Measurements from ENCODE around the gene ENG.
"Not testable (repeated sequence)": the region's sequence is repeated elsewhere in the genome, so short reads cannot be mapped to it uniquely, and the experiment has no call there.

ENG gene

DNA sequence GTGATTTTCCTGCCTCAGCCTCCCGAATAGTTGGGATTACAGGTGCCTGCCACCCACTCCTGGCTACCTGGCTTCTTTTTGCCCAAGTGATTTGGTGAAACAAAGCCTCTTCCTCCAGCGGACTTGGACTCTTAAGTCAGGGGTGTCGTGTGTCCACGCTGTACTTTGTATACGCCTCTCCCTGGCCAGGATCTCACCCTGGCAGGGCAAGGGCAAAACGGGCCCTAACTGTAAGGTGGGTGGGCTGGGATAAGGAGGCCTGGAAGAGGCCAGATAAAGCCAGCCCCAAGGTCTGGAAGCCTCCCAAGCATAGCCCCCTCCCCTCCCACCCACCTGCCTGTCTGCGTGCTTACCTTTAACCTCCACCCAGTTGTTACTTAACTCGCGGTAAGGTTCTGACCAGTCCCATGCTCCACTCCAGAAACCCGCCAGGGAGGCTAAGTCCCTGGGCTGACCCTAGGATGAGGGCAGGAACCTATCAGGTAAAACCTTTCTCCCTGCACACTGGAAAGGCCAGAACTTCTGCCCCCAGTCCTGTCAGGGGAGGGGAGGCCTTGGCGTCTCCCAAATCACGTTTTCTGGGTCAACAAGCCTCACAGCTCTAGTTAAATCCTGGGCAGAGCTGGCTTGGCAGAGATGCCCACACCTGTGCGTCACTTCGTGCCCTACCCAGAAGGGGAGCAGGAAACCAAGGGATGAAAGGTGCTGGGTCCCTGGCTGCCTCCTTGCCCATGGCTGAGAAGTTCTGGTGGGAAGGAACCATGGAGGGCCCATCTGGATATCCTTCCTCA, 60.3 kb downstream of the ENG start:
- in situ Hi-C loops (cut with MboI; ENCODE audit: low sequenced_read_pairs): no loop called here

DNA sequence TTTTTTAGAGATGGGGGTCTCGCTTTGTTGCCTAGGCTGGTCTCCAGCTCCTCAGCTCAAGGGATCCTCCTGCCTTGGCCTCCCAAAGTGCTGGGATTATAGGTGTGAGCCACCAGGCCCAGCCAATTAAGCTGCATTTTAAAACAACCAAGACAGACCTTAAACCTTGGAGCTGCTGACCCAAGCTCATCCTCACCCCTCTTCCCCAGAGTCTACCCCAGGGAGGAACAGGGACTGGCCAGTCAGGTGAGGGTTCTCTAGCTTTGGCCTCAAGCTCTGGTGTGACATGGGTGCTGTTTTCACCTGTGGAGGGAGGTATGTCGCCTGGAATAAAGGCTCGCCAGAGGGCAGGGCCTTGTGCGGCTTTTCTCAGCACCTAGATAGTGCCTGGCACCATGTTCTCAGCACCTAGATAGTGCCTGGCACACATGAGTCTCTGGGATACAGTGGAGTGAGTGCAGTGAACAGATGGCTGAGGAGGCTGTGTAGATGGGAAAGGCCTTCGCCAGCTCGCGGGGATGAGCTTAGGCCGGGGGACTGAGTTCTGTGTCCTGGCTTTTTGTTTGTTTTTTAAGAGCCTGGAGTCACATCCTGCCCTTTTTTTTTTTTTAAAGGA, 61.3 kb downstream of the ENG start:
- in situ Hi-C loops (cut with MboI; ENCODE audit: low sequenced_read_pairs): no loop called here

DNA sequence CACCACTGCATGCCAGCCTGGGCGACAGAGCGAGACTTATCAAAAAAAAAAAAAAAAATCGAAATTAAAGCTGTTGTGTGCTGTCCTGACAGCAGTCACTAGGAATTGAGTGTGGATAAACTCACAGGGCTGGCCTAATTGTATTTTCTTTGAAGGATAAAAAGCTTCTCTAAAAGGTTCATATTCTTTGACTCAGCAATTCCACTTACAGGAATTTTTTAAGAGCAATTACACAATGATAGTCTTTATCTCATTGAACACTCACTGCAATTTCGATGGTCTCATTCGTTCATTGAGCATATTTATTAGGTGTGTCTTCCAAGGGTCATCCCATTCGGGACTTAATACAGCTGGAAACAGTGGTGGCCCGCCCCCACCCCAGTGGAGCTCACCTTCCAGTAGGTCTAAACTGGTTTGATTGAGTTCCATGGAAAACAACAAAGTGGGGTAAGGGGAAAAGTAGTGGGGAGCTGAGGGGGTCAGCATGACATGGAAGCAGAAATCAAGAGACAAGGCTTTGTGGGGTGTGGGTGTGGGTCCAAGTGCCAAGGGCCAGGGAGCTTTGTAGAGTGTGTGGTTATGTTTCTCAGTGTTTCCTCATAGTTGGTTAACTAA, 61.9 kb downstream of the ENG start:
- in situ Hi-C loops (cut with MboI; ENCODE audit: low sequenced_read_pairs): no loop called here

DNA sequence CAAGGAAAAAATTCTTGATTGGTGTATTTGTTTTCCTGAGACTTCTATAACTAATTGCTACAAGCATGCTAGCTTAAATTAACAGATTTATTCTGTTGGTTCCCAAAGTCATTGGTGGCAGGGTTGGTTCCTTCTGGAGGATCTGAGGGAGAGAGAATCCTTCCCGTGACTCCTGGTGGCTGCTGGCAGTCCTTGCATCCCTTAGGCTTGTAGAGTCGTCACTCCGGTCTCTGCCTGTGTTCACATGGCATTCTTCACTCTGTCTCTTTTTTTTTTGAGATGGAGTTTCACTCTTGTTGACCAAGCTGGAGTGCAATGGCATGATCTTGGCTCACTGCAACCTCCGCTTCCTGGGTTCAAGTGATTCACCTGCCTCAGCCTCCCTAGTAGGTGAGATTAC, 63.4 kb downstream of the ENG start:
- in situ Hi-C loops (cut with MboI; ENCODE audit: low sequenced_read_pairs): no loop called here

DNA sequence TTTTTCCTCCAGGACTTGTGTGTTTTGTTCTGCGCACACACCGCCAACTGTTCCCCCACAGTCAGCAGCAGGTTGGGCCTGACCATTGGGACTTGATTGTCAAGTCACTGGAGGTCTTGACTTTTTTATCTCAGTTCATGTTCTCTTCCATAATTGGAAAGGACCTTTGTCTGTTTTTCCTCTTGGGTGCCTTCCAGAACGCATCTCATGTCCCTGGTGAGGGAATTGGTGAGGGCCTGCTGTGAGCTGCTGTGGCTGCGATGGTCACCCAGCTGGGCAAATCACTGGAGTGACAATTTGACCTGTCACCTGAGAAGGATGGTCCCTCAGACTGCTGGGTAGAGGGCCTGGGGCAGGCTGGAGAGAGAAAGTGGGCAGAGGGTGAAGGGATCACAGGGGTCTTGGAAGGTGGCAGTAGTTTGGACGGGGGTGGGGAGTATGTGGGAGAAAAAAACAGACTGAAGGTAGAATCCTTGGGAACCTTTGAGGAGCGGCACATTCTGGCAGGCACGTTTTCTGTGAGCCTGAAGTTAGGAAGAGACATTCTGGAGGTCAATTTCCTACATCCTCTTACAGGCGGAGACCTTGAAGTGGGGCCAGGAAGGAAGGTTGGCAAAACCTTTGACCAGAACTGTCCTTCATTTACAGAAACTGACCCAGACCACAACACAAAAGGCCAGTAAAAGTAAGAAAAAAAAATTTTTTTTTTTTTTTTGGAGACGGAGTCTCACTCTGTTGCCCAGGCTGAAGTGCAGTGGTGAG, 64.2 kb downstream of the ENG start:
- in situ Hi-C loops (cut with MboI; ENCODE audit: low sequenced_read_pairs): no loop called here

DNA sequence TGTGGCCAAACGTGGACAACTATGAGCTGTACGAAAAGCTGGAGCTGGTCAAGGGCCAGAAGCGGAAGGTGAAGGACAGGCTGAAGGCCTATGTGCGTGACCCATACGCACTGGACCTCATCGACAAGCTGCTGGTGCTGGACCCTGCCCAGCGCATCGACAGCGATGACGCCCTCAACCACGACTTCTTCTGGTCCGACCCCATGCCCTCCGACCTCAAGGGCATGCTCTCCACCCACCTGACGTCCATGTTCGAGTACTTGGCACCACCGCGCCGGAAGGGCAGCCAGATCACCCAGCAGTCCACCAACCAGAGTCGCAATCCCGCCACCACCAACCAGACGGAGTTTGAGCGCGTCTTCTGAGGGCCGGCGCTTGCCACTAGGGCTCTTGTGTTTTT, 65.3 kb downstream of the ENG start:
- in situ Hi-C loops (cut with MboI; ENCODE audit: low sequenced_read_pairs): no loop called here

DNA sequence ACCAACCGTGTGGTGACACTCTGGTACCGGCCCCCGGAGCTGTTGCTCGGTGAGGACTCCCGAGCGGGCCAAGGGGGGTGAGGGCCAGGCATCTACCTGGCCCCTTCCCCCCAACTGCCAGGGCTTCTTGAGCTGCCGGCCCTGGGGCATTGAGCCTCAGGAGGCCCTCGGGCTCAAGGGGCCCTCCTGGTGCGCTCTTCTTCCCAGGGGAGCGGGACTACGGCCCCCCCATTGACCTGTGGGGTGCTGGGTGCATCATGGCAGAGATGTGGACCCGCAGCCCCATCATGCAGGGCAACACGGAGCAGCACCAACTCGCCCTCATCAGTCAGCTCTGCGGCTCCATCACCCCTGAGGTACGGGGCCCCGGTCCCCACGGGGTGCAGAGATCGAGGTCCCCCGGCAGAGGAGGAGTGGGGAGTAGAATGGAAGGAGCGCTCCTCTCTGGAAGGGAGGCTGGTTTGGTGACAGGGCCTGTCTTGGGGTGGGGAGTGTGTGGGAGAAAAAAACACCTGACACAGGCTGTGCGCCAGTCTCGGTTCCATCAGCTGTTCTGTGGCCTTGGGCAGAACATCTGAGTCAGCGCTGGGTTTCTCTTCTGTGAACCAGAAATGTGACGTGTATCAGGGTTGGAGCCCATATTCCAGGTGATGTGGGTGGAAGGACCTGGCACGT, 66.0 kb downstream of the ENG start:
- in situ Hi-C loops (cut with MboI; ENCODE audit: low sequenced_read_pairs): no loop called here

DNA sequence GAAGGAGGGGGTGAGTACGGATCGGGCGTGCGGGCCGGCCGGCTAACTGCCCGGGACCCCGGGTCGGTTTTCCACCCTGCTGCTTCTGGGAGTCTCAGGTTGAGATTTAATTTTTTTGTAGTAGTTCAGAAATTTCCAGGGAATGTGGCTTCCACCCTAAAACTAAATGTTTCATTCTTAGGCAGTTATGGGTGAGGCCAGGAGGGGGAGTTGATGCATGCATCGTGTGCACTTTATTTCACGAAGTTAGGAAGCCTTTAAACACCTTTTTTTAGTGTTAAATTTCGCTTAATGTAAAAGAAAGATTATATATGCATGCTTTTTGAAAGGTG, 67.7 kb downstream of the ENG start:
- in situ Hi-C loops (cut with MboI; ENCODE audit: low sequenced_read_pairs): no loop called here

DNA sequence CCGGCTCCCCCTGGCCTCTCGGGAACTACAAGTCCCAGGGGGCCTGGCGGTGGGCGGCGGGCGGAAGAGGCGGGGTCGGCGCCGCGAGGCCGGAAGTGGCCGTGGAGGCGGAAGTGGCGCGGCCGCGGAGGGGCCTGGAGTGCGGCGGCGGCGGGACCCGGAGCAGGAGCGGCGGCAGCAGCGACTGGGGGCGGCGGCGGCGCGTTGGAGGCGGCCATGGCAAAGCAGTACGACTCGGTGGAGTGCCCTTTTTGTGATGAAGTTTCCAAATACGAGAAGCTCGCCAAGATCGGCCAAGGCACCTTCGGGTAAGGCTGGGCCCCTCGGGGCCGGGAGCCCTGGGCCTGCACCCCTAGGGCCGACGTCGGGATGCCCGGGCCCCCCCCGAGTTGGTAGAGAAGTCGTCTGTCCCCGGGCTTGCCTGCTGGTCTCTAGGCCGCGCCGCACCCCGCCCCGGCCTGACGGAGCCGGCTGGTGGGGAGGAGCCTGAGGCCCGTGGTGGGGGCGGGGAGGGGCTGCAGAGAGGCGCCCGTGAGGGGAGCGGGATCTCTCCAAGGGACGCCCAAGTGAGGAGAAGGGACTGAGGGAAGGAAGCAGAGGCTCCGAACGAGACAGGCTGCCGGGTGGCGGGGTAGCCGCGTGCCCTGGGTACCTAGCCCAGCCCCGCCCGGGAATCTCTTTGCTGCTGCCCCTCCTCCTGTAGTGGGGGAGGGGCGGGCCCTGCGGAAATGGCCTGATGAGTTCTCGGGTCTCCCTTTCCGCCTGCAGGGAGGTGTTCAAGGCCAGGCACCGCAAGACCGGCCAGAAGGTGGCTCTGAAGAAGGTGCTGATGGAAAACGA, 68.3 kb downstream of the ENG start, which contains the start of gene CDK9:
Gene CDK9, plus strand, starts transcription at position 102 of the 840 bp plus-strand sequence. Its CDS starts 115 bp downstream, at position 217.
- in situ Hi-C loops (cut with MboI; ENCODE audit: low sequenced_read_pairs): no loop called here

DNA sequence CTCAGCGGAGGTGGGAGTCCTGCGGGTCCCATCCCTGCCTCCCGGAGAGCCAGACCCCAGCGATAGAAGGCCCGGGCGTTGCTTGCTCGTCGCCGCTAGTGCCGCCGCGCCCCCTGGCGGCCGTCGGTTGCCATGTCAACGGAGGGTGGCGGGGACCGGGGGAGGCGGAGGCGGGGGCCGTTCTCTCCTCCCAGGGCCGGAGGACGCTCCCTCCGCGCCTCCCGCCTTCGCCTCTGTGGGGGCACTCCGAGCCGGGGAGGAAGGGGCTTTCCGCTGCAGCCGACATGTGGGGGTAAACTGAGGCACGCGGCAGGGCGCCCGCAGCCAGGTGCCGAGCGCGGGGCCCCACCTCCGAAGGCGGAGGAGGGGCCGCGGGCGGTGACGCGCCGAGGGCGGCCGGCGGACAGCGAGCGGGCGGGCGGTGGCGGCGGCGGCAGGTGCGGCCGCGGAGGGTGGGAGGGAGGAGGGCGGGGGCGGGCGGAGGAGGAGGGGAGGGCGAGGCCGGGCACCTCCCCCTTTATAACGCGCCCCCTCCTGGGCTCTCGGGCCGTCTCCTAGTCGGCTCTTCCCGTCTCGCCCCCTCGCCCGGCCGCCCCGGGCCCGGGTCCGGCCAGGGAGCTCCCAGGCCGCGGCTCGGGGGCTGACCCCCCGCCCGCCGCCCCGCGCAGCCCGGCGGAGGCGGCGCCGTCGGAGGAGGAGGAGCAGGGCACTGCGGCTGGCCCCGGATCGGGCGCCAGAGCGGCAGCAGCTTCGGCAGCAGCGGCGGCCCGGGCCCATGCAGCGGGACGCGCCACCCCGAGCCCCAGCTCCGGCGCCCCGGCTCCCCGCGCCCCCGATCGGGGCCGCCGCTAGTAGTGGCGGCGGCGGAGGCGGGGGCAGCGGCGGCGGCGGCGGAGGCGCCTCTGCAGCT, 69.2 kb downstream of the ENG start:
- in situ Hi-C loops (cut with MboI; ENCODE audit: low sequenced_read_pairs): no loop called here

DNA sequence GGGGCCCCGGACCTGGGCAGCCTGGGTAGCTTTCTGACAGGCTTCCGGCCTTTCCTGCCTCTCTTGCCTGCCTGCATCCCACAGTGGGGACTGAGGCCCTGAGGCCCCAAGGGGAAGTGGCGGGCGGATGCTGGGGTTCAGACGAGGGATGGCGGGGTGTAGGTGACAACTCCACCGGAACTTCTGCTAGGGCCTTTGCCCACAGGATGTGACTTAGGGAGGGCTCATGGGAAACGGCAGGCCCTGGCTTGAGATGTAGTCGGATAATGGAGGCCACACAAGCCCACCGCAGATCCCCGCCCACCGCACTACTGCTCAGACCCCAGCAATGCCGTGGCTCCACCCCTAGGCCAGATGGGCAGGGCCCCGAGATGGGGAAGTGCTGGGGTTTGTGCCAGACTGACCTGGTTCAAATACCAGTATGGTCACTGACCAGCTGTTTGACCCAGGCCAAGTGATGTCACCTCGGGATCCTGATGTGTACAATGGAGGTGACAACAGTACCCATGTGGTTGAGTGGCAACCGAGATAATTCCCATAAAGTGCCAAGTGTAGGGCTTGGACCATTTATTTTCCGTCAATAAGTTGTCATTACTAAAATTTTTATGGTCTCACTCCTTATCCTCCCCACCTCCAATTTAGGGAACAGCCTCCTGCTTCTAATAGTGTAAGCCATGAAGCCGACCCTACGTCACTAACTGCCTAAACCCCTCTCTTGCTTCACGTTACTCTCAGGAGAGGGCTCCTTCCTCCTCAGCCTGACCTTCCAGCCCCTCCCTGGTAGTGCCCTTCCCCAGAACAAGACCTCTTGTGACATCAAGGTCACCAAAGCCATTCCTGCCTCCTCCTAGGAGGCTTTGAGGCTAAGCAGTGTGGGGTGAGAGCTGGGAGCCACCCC, 71.1 kb downstream of the ENG start:
- in situ Hi-C loops (cut with MboI; ENCODE audit: low sequenced_read_pairs): no loop called here

DNA sequence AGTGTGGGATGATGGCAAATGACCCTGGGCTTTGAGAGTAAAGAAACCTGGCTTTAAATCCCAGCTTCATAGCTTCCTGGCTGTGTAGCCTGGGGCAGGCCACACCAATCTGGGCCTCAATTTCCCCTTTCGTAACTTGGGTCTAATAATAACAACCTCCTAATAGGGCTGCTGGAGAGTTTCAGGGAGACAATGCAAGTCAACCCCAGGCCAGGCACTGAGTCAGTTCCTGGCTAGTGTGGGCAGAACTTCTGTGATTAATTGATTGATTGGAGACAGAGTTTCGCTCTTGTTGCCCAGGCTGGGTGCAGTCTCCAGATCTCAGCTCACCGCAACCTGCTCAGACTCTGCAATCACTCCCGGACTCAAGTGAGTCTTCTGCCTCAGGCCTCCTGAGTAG, 72.7 kb downstream of the ENG start:
- in situ Hi-C loops (cut with MboI; ENCODE audit: low sequenced_read_pairs): no loop called here

DNA sequence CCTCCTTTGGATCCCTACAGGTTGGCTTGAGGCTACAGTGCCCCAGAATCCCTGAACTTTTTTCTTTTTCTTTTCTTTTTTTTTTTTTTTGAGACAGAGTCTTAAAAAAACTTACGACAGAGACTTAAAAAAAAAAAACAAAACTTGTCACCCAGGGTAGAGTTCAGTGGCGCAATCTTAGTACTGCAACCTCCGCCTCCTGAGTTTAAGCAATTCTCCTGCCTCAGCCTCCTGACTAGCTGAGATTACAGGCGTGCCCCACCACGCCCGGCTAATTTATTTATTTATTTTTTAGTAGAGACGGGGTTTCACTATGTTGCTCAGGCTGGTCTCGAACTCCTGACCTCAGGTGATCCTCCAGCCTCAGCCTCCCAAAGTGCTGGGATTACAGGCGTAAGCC, 73.5 kb downstream of the ENG start:
- in situ Hi-C loops (cut with MboI; ENCODE audit: low sequenced_read_pairs): not testable (repeated sequence)

DNA sequence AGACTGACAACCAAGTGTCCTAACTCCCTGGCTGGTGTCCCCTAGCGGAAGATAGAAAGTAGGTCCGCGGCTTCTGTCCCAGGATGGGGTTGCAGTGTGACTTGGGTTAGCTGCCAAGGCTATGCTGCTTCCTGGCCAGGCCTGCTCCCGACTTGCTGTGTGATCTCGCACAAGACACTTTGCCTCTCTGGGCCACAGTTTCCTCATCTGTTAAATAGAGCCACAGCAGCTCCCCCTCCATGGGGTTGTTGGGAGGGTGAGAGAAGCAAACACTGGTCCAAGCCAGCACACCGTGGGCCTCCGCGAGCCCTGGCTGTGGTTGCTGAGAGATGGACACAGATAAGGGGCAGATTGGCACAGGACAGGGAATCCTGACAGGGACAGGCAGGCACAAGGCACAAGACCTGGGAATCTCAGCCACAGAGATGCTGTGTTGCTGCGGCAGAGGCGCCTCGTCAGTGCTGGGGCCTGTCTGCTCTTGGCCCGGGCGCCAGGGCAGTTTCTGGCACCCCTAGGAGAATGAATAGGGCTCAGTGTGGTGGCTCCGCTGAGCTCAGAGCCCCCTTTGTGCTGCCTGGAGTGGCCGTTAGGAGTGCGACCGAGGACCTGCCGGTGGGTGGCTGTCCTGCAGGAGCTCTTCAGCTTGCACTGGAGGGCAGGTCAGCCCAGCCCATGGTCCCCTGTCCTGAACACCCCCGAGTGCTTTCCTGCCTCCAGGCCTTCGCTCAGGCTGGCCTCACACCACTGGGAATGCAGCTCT, 74.2 kb downstream of the ENG start:
- in situ Hi-C loops (cut with MboI; ENCODE audit: low sequenced_read_pairs): no loop called here

DNA sequence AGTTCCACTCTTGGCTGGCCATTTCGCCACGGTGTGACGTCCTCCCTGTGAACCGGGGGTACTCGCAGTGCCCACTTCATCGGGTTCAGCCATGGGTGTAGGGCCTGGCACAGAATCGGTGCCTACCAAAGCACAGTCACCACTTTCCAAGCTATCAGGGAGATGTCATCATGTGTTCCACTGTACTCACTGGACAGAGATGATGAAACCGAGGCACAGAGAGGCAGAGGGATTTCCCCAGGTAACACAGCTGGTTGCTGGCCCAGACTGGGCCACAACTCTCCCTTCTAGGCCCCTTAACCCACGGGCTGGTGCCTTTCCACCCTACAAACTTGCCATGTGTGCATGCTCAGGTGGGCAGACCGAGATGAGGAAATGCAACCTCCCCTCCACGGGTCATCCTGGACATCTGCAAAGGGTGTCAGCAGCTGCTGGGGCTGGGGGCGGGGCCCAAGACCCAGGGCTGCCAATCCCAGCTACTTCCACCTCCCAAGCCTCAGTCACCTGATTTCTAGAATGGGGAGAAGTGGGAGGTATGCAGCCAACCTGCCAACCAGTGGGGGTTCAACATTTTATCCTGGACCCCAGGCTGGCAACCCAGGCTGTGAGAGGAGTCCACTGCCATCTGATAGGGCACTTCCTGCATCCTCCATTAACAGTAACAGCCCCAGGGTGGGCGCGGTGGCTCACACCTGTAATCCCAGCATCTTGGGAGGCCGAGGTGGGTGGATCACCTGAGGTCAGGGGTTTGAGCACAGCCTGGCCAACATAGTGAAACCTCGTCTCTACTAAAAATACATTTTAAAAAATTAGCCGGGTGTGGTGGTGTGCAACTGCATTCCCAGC, 75.1 kb downstream of the ENG start:
- in situ Hi-C loops (cut with MboI; ENCODE audit: low sequenced_read_pairs): no loop called here

All from hTERT RPE-1 (cell line).